ENCODE data around the gene RPH3AL.

GRCh38 chr17:284676-285355, 67.8 kb downstream of the RPH3AL start:
- TF ChIP-seq TSHZ2 (CRISPR knock-in tag; IDR thresholded peaks at IDR 0.05), result no peak
- TF ChIP-seq RARB (CRISPR knock-in tag; IDR thresholded peaks at IDR 0.05), result no peak
- no peak for TF ChIP-seq ZFP3 (CRISPR knock-in tag; IDR thresholded peaks at IDR 0.05)
- TF ChIP-seq ESRRG (CRISPR knock-in tag; IDR thresholded peaks at IDR 0.05), result no peak
- TF ChIP-seq PATZ1 (CRISPR knock-in tag; IDR thresholded peaks at IDR 0.05; ENCODE audit: borderline replicate concordance), result no peak
- no peak for TF ChIP-seq CREB5 (CRISPR knock-in tag; IDR thresholded peaks at IDR 0.05; ENCODE audit: low read depth)
- TF ChIP-seq ZNF8 (CRISPR knock-in tag; IDR thresholded peaks at IDR 0.05), result no peak
- no peak for TF ChIP-seq ARNTL (CRISPR knock-in tag; IDR thresholded peaks at IDR 0.05; ENCODE audit: borderline replicate concordance, low read depth)
- no peak for TF ChIP-seq BACH2 (CRISPR knock-in tag; IDR thresholded peaks at IDR 0.05; ENCODE audit: borderline replicate concordance)
- TF ChIP-seq CSDC2 (CRISPR knock-in tag; IDR thresholded peaks at IDR 0.05), result no peak
- TF ChIP-seq ZFP30 (CRISPR knock-in tag; IDR thresholded peaks at IDR 0.05), result no peak
- no peak for TF ChIP-seq TOX (CRISPR knock-in tag; IDR thresholded peaks at IDR 0.05; ENCODE audit: borderline replicate concordance)
- TF ChIP-seq ZNF565 (CRISPR knock-in tag; conservative IDR thresholded peaks at IDR 0.05; ENCODE audit: low read depth), result no peak
